Thyroid gland (tissue), 4 donors: Measurements from ENCODE around the gene SERINC3. TPM values are rescaled to one million over a fixed set of nuclear protein-coding genes. Genes with fewer than 3 reads are reported as not detected.

Experiments used
- DNase-seq, 2 donors: peaks; one replicate each; pipeline ENCODE4 v3.0.0-alpha.2; 2019
- H3K27ac ChIP-seq, 3 donors: fragments of 200-600 bp; sonication (generic); 1 replicate in 2 of 3; 2 replicates in 1 of 3; pipeline ENCODE4 v1.5.1; 2016 to 2019; ENCODE audit warnings: mild to moderate bottlenecking in 1 of 3, moderate library complexity in 1 of 3
- H3K27me3 ChIP-seq: fragments of 200-600 bp; sonication (generic); one replicate; pipeline ENCODE4 v1.5.1; 2019
- H3K36me3 ChIP-seq, 2 donors: fragments of 200-600 bp; sonication (generic); one replicate each; pipeline ENCODE4 v1.5.1; 2016 to 2019
- H3K4me1 ChIP-seq, 2 donors: fragments of 200-600 bp; sonication (generic); one replicate each; pipeline ENCODE4 v1.5.1; 2017 to 2019
- H3K4me3 ChIP-seq, 3 donors: fragments of 200-600 bp; sonication (generic); replicated peaks in 1 of 3; 1 replicate in 2 of 3; 2 replicates in 1 of 3; pipeline ENCODE4 v1.5.1; 2016; ENCODE audit warnings: mild to moderate bottlenecking in 1 of 3
- H3K9me3 ChIP-seq: fragments of 200-600 bp; sonication (generic); one replicate; pipeline ENCODE4 v1.5.1; 2017
- POLR2A ChIP-seq, 2 donors: fragments of 450-650 bp; IDR thresholded peaks; one replicate each; pipeline ENCODE4 v1.6.1; 2017; ENCODE audit warnings: antibody characterized with exemption in 2 of 2, mild to moderate bottlenecking in 2 of 2, moderate library complexity in 1 of 2
- WGBS, 2 donors: methylation state at CpG; one replicate each; pipeline ENCODE4 v1.1.5; 2017; 5-methylcytosine and 5-hydroxymethylcytosine counted together
- intact Hi-C: fragments of 100-400 bp; cut with DNase I; formaldehyde crosslinking; loops from one replicate; pipeline ENCODE4 v1.15.1; 2023
- total RNA-seq, 4 donors: library from RNA; depleted of rRNA; stranded (reverse); fragments of >200 nt; gene quantifications; one replicate each; pipeline ENCODE4 v1.2.3, GENCODE V29; 2016
- TF ChIP-seq, protein P1 (sequence below), 6 experiments: fragments of 200-600 bp in 3 of 6; fragments of 450-650 bp in 3 of 6; sonication (generic) in 3 of 6; IDR thresholded peaks; one replicate each; pipeline ENCODE4 v1.5.1; 2016 to 2019; ENCODE audit warnings: antibody characterized with exemption in 6 of 6, mild to moderate bottlenecking in 2 of 6, inconsistent platforms in 1 of 6, moderate library complexity in 1 of 6

SERINC3 gene
- total RNA-seq, 4 donors from 2014 or later: 113 to 140 (median 137) TPM

DNA sequence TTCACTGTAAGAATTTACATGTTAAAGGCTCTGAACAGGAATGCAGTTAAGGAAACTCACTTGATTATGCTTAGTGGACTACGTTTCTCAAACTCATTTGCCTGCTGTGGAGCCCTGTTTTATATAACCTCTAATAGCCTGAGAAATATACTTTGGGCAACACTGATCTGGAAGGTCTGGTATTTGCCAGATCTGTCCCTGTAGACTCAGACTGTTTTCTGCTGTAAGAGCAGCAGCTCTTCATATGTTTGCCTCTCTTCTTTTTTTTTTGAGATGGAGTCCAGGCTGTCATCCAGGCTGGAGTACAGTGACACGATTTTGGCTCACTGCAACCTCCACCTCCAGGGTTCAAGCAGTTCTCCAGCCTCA is 36.1 kb downstream of the SERINC3 start:
- Histone ChIP-seq H3K4me1 (peaks cover 12 to 23% of the 10 kb centered on the region in 2 donors), H3K27me3 (no peaks in the 10 kb centered on the region), H3K36me3 (peaks cover 14 to 26% of the 10 kb centered on the region in 2 donors), H3K27ac (peak overlapping the region in 2 of 3 donors; percentile 65 to 66), H3K9me3 (no peaks in the 10 kb centered on the region), H3K4me3 (no peak overlapping the region)
- no peak for TF ChIP-seq POLR2A (IDR thresholded peaks at IDR 0.05)
- TF ChIP-seq, protein P1, sequence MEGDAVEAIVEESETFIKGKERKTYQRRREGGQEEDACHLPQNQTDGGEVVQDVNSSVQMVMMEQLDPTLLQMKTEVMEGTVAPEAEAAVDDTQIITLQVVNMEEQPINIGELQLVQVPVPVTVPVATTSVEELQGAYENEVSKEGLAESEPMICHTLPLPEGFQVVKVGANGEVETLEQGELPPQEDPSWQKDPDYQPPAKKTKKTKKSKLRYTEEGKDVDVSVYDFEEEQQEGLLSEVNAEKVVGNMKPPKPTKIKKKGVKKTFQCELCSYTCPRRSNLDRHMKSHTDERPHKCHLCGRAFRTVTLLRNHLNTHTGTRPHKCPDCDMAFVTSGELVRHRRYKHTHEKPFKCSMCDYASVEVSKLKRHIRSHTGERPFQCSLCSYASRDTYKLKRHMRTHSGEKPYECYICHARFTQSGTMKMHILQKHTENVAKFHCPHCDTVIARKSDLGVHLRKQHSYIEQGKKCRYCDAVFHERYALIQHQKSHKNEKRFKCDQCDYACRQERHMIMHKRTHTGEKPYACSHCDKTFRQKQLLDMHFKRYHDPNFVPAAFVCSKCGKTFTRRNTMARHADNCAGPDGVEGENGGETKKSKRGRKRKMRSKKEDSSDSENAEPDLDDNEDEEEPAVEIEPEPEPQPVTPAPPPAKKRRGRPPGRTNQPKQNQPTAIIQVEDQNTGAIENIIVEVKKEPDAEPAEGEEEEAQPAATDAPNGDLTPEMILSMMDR (IDR thresholded peaks at IDR 0.05): no peak
- intact Hi-C loops: no loop called here
- WGBS, 2 donors: 69 to 78% methylated on average over 2 of the region's 2 CpGs
- no peak for DNase-seq

DNA sequence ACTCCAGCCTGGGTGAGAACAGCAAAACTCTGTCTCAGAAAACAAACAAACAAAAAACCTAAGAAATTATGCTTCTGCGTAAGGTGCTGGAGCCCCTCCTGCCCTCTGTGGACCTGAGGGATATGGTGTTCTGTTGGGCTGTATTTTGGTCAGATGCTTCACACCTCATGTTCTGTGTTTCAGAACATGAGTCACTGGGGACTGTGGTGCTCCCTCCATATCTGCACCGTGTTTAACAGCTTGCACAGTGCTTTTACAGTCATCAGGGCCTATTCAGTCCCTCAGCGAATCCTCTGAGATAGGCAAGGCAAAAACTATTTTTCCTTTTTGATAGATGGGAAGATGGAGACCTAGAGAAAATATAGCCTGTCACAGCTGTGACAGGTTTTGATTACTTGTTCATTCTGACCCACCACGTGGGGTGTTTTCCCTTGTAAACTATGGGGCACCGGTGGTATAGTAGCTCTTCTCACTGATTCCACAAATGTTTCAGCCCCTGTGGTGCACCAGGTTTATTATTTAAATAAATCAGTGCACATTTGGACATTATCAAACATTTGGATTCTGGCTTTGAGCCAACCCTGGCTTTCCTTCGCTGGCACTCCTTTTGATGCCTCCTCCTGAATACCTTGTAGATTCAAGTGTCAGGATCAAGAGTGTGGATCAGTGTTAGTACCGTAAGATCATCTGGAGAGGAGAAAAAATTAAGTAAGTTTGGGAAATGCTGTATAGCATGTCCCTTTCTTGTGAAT is 36.6 kb downstream of the SERINC3 start:
- Histone ChIP-seq H3K9me3 (no peaks in the 10 kb centered on the region), H3K4me3 (no peak overlapping the region), H3K27me3 (no peaks in the 10 kb centered on the region), H3K27ac (peak overlapping the region; percentile 29 to 66 (median 65)), H3K36me3 (peaks cover 14 to 28% of the 10 kb centered on the region in 2 donors), H3K4me1 (peaks cover 12 to 20% of the 10 kb centered on the region in 2 donors)
- no peak for DNase-seq
- TF ChIP-seq, protein P1 (IDR thresholded peaks at IDR 0.05): no peak
- WGBS, 2 donors: 80 to 85% methylated on average over 7 of the region's 7 CpGs
- intact Hi-C loops: no loop called here

DNA sequence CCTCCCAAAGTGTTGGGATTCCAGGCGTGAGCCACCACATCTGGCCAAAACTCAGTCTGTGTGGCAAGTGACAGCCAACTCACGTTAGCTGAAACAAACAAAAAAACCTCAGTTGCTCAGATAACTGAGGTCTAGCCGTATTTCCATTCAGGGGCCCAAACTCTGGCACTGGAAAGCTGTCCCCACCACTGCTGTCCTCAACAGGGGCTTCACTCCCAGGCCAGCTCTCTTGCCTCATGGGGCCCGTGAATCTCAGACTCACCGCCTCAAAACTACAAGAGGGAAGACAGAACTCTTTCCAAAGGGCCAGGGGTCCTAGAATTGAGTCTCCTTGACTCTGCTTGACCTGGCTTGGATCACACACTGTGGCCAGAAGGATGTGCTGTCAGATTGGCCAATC is 38.8 kb downstream of the SERINC3 start:
- H3K27me3 ChIP-seq: no peaks in the 10 kb centered on the region
- peaks cover 12 to 20% of the 10 kb centered on the region in 2 donors for H3K4me1 ChIP-seq
- H3K27ac ChIP-seq: peak overlapping the region in 2 of 3 donors; percentile 65 to 66
- no peaks in the 10 kb centered on the region for H3K9me3 ChIP-seq
- DNase-seq: no peak
- TF ChIP-seq POLR2A (IDR thresholded peaks at IDR 0.05): no peak
- TF ChIP-seq, protein P1 (IDR thresholded peaks at IDR 0.05): no peak
- intact Hi-C loops: no loop called here
- WGBS, 2 donors: 98 to 100% methylated on average over 5 of the region's 5 CpGs
- no peak overlapping the region for H3K4me3 ChIP-seq
- peaks cover 0 to 11% of the 10 kb centered on the region in 2 donors for H3K36me3 ChIP-seq

DNA sequence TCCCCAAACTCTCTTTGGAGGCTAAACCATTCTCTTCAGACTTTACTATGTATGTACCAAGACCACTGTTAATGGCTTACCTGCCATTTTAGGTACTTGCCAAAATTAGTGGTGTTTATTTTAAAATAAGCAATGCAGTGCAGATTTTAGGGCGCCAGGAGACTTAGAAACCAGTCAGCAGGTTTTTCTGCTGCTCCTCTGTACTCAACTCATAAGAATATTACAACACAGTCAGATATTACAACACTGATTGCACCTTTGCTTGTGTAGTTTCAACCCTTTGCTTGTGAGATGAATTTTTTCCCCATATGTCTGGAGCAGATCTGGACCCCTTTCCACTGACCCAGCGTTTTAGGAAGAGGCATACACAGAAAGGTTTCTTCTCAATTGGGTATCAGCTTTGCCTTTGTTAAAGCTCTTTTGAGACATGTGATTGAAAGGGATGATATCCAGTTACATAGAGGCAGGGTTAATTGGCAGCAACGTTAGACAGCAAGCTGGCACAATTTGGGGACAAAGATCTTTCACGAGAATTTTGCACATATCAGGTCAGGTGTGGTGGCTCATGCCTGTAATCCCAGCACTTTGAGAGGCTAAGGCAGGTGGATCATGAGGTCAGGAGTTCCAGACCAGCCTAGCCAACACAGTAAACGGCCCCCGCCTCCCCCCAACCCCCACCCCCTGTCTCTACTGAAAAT is 40.0 kb downstream of the SERINC3 start:
- Histone ChIP-seq H3K4me3 (no peak overlapping the region), H3K4me1 (peaks cover 12 to 23% of the 10 kb centered on the region in 2 donors), H3K27ac (peak overlapping the region in 1 of 3 donors; percentile 14), H3K36me3 (peaks cover 0 to 11% of the 10 kb centered on the region in 2 donors), H3K9me3 (no peaks in the 10 kb centered on the region), H3K27me3 (no peaks in the 10 kb centered on the region)
- TF ChIP-seq POLR2A (IDR thresholded peaks at IDR 0.05): no peak
- TF ChIP-seq, protein P1 (IDR thresholded peaks at IDR 0.05): no peak
- intact Hi-C loops: no loop called here
- WGBS, 2 donors: 88 to 92% methylated on average over 6 of the region's 6 CpGs
- no peak for DNase-seq

DNA sequence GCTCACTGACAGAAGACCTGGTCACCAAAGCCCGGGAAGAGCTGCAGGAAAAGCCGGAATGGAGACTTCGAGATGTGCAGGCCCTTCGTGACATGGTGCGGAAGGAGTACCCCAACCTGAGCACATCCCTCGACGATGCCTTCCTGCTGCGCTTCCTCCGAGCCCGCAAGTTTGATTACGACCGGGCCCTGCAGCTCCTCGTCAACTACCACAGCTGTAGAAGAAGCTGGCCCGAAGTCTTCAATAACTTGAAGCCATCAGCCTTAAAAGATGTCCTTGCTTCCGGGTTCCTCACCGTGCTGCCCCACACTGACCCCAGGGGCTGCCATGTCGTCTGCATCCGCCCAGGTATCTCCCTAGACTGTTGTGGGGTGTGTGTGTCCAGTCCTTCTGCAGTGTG is 41.8 kb downstream of the SERINC3 start:
- Histone ChIP-seq H3K4me1 (peaks cover 21 to 26% of the 10 kb centered on the region in 2 donors), H3K4me3 (no peak overlapping the region), H3K27ac (no peak overlapping the region), H3K9me3 (no peaks in the 10 kb centered on the region), H3K36me3 (peaks cover 0 to 11% of the 10 kb centered on the region in 2 donors), H3K27me3 (no peaks in the 10 kb centered on the region)
- intact Hi-C loops: no loop called here
- TF ChIP-seq POLR2A (IDR thresholded peaks at IDR 0.05): no peak
- TF ChIP-seq, protein P1 (IDR thresholded peaks at IDR 0.05): no peak
- WGBS, 2 donors: 95 to 96% methylated on average over 18 of the region's 18 CpGs
- DNase-seq: no peak
